Immature natural killer cell (primary cell): ENCODE data around the gene CLSTN2. TPM values are rescaled to one million over a fixed set of nuclear protein-coding genes. Genes with fewer than 3 reads are reported as not detected.

Experiments
- DNase-seq, 3 donors: peaks; one replicate each; pipeline ENCODE4 v3.0.0; 2022; ENCODE audit warnings: mixed read lengths in 1 of 3
- H3K27ac Mint-ChIP-seq, 6 donors: one replicate each; pipeline ENCODE4 v1.8.0; 2020; ENCODE audit warnings: mixed read lengths in 6 of 6, mild to moderate bottlenecking in 5 of 6, inconsistent platforms in 4 of 6, moderate library complexity in 3 of 6
- H3K27me3 Mint-ChIP-seq, 3 donors: one replicate each; pipeline ENCODE4 v1.8.0; 2020 to 2021; ENCODE audit warnings: low read depth in 3 of 3, mild to moderate bottlenecking in 3 of 3, mixed read lengths in 3 of 3, moderate library complexity in 3 of 3, inconsistent platforms in 1 of 3
- H3K36me3 Mint-ChIP-seq, 3 donors: one replicate each; pipeline ENCODE4 v1.8.0; 2020; ENCODE audit warnings: mixed read lengths in 3 of 3, inconsistent platforms in 2 of 3, mild to moderate bottlenecking in 2 of 3
- H3K4me1 Mint-ChIP-seq, 2 donors: one replicate each; pipeline ENCODE4 v1.8.0; 2020; ENCODE audit warnings: inconsistent platforms in 2 of 2, mild to moderate bottlenecking in 2 of 2, mixed read lengths in 2 of 2, moderate library complexity in 1 of 2
- H3K4me3 Mint-ChIP-seq, 5 donors: one replicate each; pipeline ENCODE4 v1.8.0; 2020; ENCODE audit warnings: mild to moderate bottlenecking in 5 of 5, mixed read lengths in 5 of 5, inconsistent platforms in 3 of 5, moderate library complexity in 3 of 5
- H3K9me3 Mint-ChIP-seq, 6 donors: one replicate each; pipeline ENCODE4 v1.8.0; 2020; ENCODE audit warnings: mild to moderate bottlenecking in 6 of 6, mixed read lengths in 6 of 6, inconsistent platforms in 4 of 6, moderate library complexity in 3 of 6
- polyA plus RNA-seq, 3 donors: library from polyadenylated mRNA; unstranded; fragments of 300-500 nt; fragmentation: Illumina TruSeq; gene quantifications; one replicate each; pipeline ENCODE4 v1.2.3, GENCODE V29; 2021

Gene CLSTN2
- polyA plus RNA-seq, 3 donors from 2014 or later: not detected

- H3K27ac Mint-ChIP-seq: no peak overlapping the region
- DNase-seq: no peak
- no peak overlapping the region for H3K4me3 Mint-ChIP-seq
- no peaks in the 10 kb centered on the region for H3K36me3 Mint-ChIP-seq
- H3K4me1 Mint-ChIP-seq: no peaks in the 10 kb centered on the region
- H3K27me3 Mint-ChIP-seq: peaks cover 0 to 1% (median 0%) of the 10 kb centered on the region in 3 donors
- H3K9me3 Mint-ChIP-seq: no peaks in the 10 kb centered on the region
Observed at GRCh38 chr3:140152851-140153639, 218.1 kb downstream of the CLSTN2 start.

GRCh38 chr3:140153736-140154135 lies 218.8 kb downstream of the CLSTN2 start:
- no peak overlapping the region for H3K4me3 Mint-ChIP-seq
- no peaks in the 10 kb centered on the region for H3K9me3 Mint-ChIP-seq
- DNase-seq: no peak
- H3K4me1 Mint-ChIP-seq: no peaks in the 10 kb centered on the region
- no peaks in the 10 kb centered on the region for H3K36me3 Mint-ChIP-seq
- H3K27ac Mint-ChIP-seq: no peak overlapping the region
- peaks cover 0 to 1% (median 0%) of the 10 kb centered on the region in 3 donors for H3K27me3 Mint-ChIP-seq

DNA sequence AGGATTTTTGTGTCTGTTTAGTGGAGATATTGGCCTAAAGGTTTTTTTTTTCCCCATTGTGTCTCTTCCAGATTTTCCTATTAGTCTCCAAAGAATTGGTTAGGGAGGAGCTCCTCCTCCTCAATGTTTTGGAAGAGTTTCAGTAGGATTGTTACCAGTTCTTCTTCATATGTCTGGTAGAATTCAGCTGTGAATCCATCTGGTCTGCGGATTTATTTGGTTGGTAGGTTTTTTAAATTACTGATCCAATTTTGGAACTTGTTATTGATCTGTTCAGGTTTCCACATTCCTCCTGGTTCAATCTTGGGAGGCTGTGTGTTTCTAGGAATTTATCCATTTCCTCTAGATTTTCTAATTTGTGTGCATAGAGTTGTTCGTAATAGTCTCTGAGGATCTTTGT lies 222.2 kb downstream of the CLSTN2 start:
- H3K27me3 Mint-ChIP-seq: no peaks in the 10 kb centered on the region
- no peak overlapping the region for H3K4me3 Mint-ChIP-seq
- no peak overlapping the region for H3K27ac Mint-ChIP-seq
- peaks cover 0 to under 1% (median 0%) of the 10 kb centered on the region in 6 donors for H3K9me3 Mint-ChIP-seq
- H3K36me3 Mint-ChIP-seq: no peaks in the 10 kb centered on the region
- DNase-seq: no peak
- no peaks in the 10 kb centered on the region for H3K4me1 Mint-ChIP-seq

DNA sequence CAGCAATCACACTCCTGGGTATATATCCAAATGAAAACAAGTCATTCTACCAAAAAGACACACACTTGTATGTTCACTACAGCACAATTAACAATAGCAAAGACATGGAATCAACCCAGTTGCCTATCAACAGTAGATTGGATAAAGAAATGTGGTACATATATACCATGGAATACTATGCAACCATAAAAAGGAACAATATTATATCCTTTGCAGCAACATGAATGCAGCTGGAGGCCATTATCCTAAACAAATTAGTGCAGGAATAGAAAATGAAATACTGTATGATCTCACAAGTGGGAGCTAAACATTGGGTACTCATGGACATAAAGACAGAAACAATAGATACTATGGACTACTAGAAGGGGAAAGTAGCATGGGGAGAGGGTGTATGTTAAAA lies 224.7 kb downstream of the CLSTN2 start:
- H3K27me3 Mint-ChIP-seq: peaks cover 0 to 1% (median 0%) of the 10 kb centered on the region in 3 donors
- H3K27ac Mint-ChIP-seq: no peak overlapping the region
- H3K4me1 Mint-ChIP-seq: no peaks in the 10 kb centered on the region
- DNase-seq: no peak
- H3K9me3 Mint-ChIP-seq: peaks cover 0 to 2% (median 0%) of the 10 kb centered on the region in 6 donors
- H3K36me3 Mint-ChIP-seq: no peaks in the 10 kb centered on the region
- H3K4me3 Mint-ChIP-seq: no peak overlapping the region

DNA sequence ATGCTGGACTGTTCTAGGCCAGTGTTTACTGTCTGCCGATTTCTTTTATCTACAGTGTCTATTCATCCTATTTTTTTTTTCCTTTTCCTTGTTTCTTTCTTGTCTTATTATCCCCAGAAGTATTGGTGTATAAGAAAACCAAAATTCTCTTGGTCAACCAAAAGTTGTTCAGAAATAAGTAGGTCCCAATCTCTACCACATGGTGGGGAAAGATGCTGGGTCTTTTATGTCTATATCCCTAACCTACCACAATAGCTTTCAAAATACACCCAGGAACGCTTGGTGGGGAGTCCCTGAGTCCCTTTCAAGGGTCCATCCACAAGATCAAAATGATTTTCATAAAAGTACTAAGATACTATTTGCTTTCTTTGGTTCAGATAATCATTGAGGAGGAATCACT lies 225.6 kb downstream of the CLSTN2 start:
- peaks cover 0 to 1% (median 0%) of the 10 kb centered on the region in 3 donors for H3K27me3 Mint-ChIP-seq
- no peak overlapping the region for H3K27ac Mint-ChIP-seq
- peaks cover 0 to 2% (median 0%) of the 10 kb centered on the region in 6 donors for H3K9me3 Mint-ChIP-seq
- H3K4me1 Mint-ChIP-seq: no peaks in the 10 kb centered on the region
- H3K4me3 Mint-ChIP-seq: no peak overlapping the region
- H3K36me3 Mint-ChIP-seq: no peaks in the 10 kb centered on the region
- no peak for DNase-seq

DNA sequence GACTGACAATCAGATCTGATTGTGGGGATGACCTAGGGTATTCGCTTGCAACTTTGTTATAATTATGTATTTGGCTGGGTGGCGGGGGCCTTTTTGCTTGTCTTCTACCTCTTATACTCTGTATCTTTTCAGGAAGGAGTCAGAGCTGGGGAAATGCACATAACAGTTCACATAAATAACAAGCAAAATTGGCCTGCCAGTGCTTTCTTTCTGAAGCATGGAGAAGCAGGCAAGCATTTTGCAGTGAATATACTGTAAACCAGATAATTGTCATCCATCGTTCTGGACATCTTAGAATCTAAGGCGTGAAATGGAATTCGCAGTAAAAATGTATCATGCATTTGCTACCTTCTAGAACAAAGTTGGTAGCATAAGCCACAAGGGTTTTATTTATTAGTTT lies 227.6 kb downstream of the CLSTN2 start:
- DNase-seq: no peak
- Mint-ChIP-seq H3K4me3 (no peak overlapping the region), H3K9me3 (peaks cover 0 to 2% (median 0%) of the 10 kb centered on the region in 6 donors), H3K36me3 (no peaks in the 10 kb centered on the region), H3K27me3 (peaks cover 0 to 1% (median 1%) of the 10 kb centered on the region in 3 donors), H3K4me1 (no peaks in the 10 kb centered on the region), H3K27ac (no peak overlapping the region)

DNA sequence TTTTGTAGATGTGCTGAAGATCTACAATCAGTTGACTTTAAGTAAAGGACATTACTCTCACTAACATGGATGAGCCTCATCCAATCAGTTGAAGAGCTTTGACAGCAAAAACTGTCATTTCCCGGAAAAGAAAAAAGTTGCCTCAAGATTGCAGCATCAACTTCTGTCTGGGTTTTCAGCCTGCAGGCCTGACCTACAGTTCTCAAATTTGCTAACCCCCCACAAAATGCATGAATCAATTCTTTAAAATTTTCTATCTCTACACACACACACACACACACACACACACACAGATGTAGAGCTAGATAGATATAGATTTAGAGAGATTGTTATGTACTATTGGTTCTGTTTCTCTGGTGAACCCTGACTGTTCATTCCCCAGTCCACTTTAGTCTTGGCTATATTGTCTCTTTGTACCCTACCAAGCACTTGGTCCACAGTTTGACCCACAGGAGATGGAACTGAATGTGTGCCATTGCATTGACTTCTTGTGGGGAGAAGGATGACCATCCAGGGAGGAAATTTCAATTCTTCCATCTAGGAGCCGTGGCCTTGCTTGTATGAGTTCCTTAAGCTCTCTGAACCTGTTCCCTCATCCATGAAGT lies 228.3 kb downstream of the CLSTN2 start:
- H3K27me3 Mint-ChIP-seq: peaks cover 0 to 1% (median 1%) of the 10 kb centered on the region in 3 donors
- H3K9me3 Mint-ChIP-seq: peaks cover 0 to 3% (median 0%) of the 10 kb centered on the region in 6 donors
- no peaks in the 10 kb centered on the region for H3K4me1 Mint-ChIP-seq
- no peak for DNase-seq
- H3K36me3 Mint-ChIP-seq: no peaks in the 10 kb centered on the region
- no peak overlapping the region for H3K27ac Mint-ChIP-seq
- no peak overlapping the region for H3K4me3 Mint-ChIP-seq

DNA sequence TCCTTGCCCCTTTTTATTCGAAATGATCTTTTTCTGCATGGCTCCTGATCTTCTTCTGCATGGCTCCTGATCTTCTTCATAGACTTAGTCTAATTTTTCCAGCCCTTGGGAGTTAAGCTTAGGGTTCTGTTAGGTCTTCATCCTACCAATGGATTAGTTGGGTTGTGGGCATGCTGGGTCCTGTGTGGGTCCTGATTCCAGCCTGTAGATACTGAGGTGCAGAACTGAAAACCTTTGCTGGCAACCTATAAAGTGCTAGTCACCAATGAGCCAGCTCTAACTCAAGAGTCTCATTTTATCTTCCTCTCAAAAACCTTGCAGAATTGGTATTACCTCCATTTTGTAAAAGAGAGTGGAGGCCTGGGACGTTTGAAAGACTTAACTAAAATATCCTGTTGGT lies 229.2 kb downstream of the CLSTN2 start:
- peaks cover 0 to 1% (median 1%) of the 10 kb centered on the region in 3 donors for H3K27me3 Mint-ChIP-seq
- DNase-seq: no peak

DNA sequence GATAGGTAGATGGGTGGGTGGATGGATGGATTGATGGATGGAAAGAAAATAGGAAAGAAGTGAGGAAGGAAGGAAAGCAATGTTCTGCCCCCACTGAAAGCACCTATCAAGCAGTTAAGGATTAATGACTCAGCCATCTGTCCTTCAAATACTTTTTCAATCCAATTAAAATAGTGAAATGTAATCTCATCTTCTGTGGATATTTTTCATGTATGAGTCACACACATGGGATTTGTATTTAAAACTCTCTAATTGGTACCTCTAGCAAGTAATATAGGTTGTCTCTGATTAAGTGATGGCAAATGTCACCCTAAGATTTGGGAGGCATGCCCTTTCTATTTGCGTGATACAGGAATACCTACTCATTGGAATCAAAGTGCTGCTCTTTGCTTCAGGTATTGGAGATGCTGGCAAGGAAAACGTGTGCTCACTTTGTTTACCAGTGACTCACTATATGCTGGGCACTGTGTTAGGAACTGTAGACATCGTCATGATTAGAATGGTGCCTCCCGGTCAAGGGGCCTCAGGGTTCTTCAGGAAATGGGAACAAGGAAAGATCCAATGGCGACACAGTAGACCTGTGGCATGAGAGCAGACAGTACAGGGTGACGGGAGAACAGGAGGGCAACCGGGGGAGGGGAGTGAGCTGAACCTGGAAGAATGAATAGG lies 230.1 kb downstream of the CLSTN2 start:
- H3K27me3 Mint-ChIP-seq: peaks cover 0 to 1% (median 1%) of the 10 kb centered on the region in 3 donors
- peaks cover 0 to 5% (median 0%) of the 10 kb centered on the region in 6 donors for H3K9me3 Mint-ChIP-seq
- no peaks in the 10 kb centered on the region for H3K36me3 Mint-ChIP-seq
- H3K27ac Mint-ChIP-seq: no peak overlapping the region
- DNase-seq: no peak
- H3K4me3 Mint-ChIP-seq: no peak overlapping the region
- no peaks in the 10 kb centered on the region for H3K4me1 Mint-ChIP-seq

More for the DNA sequence above, 229.2 kb downstream of the CLSTN2 start:
- Mint-ChIP-seq H3K4me3 (no peak overlapping the region), H3K27ac (no peak overlapping the region), H3K36me3 (no peaks in the 10 kb centered on the region), H3K4me1 (no peaks in the 10 kb centered on the region), H3K9me3 (peaks cover 0 to 5% (median 0%) of the 10 kb centered on the region in 6 donors)

- DNase-seq: no peak
- Mint-ChIP-seq H3K36me3 (no peaks in the 10 kb centered on the region), H3K4me3 (no peak overlapping the region), H3K27ac (no peak overlapping the region), H3K9me3 (peaks cover 0 to 5% (median 0%) of the 10 kb centered on the region in 6 donors), H3K27me3 (peaks cover 0 to 3% (median 1%) of the 10 kb centered on the region in 3 donors), H3K4me1 (no peaks in the 10 kb centered on the region)
Observed at GRCh38 chr3:140165781-140166180, 230.8 kb downstream of the CLSTN2 start.

DNA sequence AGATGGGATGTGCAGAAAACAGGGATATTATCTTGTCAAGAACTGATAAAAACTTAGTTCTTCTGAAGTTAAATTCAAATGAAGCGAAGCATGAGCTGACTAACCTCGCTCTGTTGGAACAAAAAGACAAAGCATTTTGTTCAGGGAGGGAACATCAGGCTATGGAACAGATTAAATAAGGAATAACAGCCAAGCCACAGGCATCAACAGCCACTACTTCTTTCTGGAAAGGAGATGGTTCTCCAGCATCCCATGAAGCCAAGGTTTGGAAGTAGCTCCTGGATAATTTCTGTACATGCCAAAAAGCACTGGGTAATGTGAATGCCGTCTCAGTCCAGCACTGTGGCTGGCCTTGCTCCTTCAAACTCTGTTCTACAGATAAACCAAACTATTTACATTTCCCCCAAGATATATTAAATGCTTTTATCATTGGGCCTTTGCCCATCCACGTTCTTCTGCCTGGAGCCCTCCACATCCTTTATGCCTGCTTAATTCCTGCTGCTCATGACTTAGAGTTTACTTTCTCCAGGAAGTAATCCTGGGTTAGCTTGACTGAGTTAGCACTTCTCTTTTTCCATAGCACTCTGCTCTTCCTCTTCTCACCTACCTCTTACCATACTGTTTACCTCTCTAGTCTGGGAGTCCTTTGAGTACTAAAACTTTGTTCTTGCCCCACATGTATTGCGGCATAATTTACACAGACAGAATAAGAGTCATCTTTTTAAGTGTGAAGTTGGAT lies 232.0 kb downstream of the CLSTN2 start:
- no peak for DNase-seq
- Mint-ChIP-seq H3K27ac (no peak overlapping the region), H3K4me1 (no peaks in the 10 kb centered on the region), H3K4me3 (no peak overlapping the region), H3K36me3 (no peaks in the 10 kb centered on the region), H3K9me3 (peaks cover 0 to 5% (median 0%) of the 10 kb centered on the region in 6 donors), H3K27me3 (peaks cover 0 to 3% (median 1%) of the 10 kb centered on the region in 3 donors)

- Mint-ChIP-seq H3K9me3 (peaks cover 0 to 6% (median 0%) of the 10 kb centered on the region in 6 donors), H3K4me3 (no peak overlapping the region), H3K27me3 (peaks cover 0 to 3% (median 1%) of the 10 kb centered on the region in 3 donors), H3K4me1 (no peaks in the 10 kb centered on the region), H3K27ac (no peak overlapping the region), H3K36me3 (no peaks in the 10 kb centered on the region)
- DNase-seq: no peak
Observed at GRCh38 chr3:140167600-140168281, 232.8 kb downstream of the CLSTN2 start.

- no peak for DNase-seq
- H3K27ac Mint-ChIP-seq: no peak overlapping the region
- no peak overlapping the region for H3K4me3 Mint-ChIP-seq
- peaks cover 0 to 1% (median 1%) of the 10 kb centered on the region in 3 donors for H3K27me3 Mint-ChIP-seq
- H3K4me1 Mint-ChIP-seq: no peaks in the 10 kb centered on the region
- H3K9me3 Mint-ChIP-seq: peaks cover 0 to 6% (median 0%) of the 10 kb centered on the region in 6 donors
- no peaks in the 10 kb centered on the region for H3K36me3 Mint-ChIP-seq
Observed at GRCh38 chr3:140170612-140171011, 235.6 kb downstream of the CLSTN2 start.
